Middle frontal gyrus (tissue), 1 donor: ENCODE results near the gene HLA-A.
"Not testable (repeated sequence)": the region's sequence is repeated elsewhere in the genome, so short reads cannot be mapped to it uniquely, and the experiment has no call there.

Source experiments
- DNase-seq: peaks from one replicate; pipeline ENCODE4 v3.0.0-alpha.2; 2015; ENCODE audit warnings: low spot score; ENCODE audit errors: extremely low spot score

The HLA-A gene

GRCh38 chr6:29959467-29959866 lies 17.1 kb downstream of the HLA-A start:
- DNase-seq: no peak

GRCh38 chr6:29961966-29962365 lies 19.6 kb downstream of the HLA-A start:
- no peak for DNase-seq

- DNase-seq: not testable (repeated sequence)
Observed at GRCh38 chr6:29963697-29964096, 21.4 kb downstream of the HLA-A start.

- no peak for DNase-seq
Observed at GRCh38 chr6:29964518-29964886, 22.2 kb downstream of the HLA-A start.

- peak; percentile 47 for DNase-seq
Observed at GRCh38 chr6:29964887-29965562, 22.7 kb downstream of the HLA-A start.

- DNase-seq: no peak
Observed at GRCh38 chr6:29965563-29965872, 23.2 kb downstream of the HLA-A start.

- DNase-seq: peak; percentile 58
Observed at GRCh38 chr6:29965873-29966601, 23.7 kb downstream of the HLA-A start.

- no peak for DNase-seq
Observed at GRCh38 chr6:29967379-29968010, 25.2 kb downstream of the HLA-A start.

- no peak for DNase-seq
Observed at GRCh38 chr6:29968130-29968529, 25.8 kb downstream of the HLA-A start.

- no peak for DNase-seq
Observed at GRCh38 chr6:29968905-29969304, 26.6 kb downstream of the HLA-A start.

GRCh38 chr6:29970711-29971110 lies 28.4 kb downstream of the HLA-A start:
- DNase-seq: no peak

GRCh38 chr6:29974901-29975560 lies 32.7 kb downstream of the HLA-A start:
- no peak for DNase-seq

- no peak for DNase-seq
Observed at GRCh38 chr6:29975561-29975907, 33.2 kb downstream of the HLA-A start.

- no peak for DNase-seq
Observed at GRCh38 chr6:29976253-29976587, 33.9 kb downstream of the HLA-A start.

- peak; percentile 37 for DNase-seq
Observed at GRCh38 chr6:29976588-29977424, 34.5 kb downstream of the HLA-A start.

- DNase-seq: no peak
Observed at GRCh38 chr6:29977425-29977727, 35.0 kb downstream of the HLA-A start.

- not testable (repeated sequence) for DNase-seq
Observed at GRCh38 chr6:29980013-29980412, 37.7 kb downstream of the HLA-A start.

GRCh38 chr6:29980511-29980910 lies 38.2 kb downstream of the HLA-A start:
- DNase-seq: no peak

- no peak for DNase-seq
Observed at GRCh38 chr6:29981211-29981812, 39.0 kb downstream of the HLA-A start.

- DNase-seq: no peak
Observed at GRCh38 chr6:29982097-29982496, 39.8 kb downstream of the HLA-A start.

- no peak for DNase-seq
Observed at GRCh38 chr6:29984232-29984631, 41.9 kb downstream of the HLA-A start.
